Left kidney (tissue), 2 donors: ENCODE measurements around the gene STK32B. TPM values are rescaled to one million over a fixed set of nuclear protein-coding genes. Genes with fewer than 3 reads are reported as not detected.
"Not testable (repeated sequence)": the region's sequence is repeated elsewhere in the genome, so short reads cannot be mapped to it uniquely, and the experiment has no call there.

Experiments used
- DNase-seq: peaks from one replicate; pipeline ENCODE4 v3.0.0-alpha.2; 2013
- polyA plus RNA-seq: library from polyadenylated mRNA; unstranded; fragments of 120-200 nt; gene quantifications from one replicate; pipeline ENCODE4 v1.2.1, GENCODE V29; 2013; ENCODE audit not compliant: insufficient read length

The STK32B gene
- polyA plus RNA-seq, 1 donor = 11.1 TPM

GRCh38 chr4:5066968-5067367 is 15.7 kb downstream of the STK32B start:
- DNase-seq = not testable (repeated sequence)

- DNase-seq = no peak
Observed at GRCh38 chr4:5067908-5068307, 16.6 kb downstream of the STK32B start.

GRCh38 chr4:5069901-5070300 is 18.6 kb downstream of the STK32B start:
- DNase-seq = no peak

GRCh38 chr4:5072948-5073347 is 21.7 kb downstream of the STK32B start:
- DNase-seq = no peak

DNA sequence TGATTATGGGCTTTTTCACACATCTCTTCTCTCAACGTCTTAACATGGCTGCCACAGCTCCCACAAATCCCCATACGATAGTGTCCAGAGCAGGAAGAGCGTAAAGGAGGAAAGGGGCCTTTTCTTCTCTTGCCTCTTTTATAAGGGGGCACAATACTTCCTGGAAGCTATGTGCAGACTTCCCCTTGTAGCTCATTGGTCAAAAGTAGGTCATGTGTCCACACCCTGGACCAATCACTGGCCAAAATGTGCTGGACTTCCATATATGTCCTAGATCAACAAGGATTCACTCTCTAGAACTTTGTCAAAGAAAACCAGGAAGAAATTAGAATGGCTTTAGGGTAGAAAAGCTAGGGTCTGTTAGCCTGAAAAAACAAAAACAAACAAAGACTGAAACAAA is 26.7 kb downstream of the STK32B start:
- no peak for DNase-seq

DNA sequence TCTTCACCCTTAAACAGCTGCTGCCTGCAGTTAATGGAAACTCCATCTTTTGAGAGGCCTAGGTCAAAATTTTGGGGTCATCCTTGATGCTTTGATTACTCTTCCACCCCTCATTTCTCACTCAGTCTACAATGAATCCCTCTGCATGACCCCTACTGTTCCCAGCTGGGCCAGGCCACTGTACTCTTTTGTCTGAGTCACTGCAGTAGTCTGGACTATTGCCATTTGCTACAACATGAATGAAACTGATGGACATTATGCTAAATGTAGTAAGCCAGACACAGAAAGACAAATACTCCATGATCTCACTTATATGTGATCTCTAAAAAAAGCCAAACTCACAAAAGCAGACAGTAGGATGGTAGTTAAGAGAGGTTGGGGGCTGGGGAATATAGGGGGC is 28.3 kb downstream of the STK32B start:
- DNase-seq = no peak

DNA sequence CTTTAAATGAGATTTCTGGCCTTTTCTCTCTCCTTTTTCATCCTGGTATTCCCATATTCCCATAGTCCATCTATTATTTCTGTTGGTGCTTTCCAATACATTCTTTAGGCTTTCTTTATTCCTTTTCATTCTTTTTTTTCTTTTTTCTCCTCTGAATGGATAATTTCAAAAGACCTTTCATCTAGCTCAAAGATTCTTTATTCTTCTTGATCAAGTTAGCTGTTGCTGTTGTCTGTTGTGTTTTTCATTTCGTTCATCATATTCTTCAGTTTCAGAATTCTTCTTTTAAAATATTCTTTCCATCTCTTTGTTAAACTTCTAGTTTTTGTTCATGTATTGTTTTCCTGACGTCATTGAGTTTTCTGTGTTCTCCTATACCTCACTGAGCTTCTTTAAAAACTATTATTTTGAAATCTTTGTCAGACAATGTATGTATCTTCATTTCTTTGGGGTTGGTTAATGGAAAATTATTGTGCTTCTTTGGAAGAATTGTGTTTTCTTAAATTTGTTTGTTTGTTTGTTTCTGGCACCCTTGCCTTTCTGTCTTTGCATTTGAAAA is 30.2 kb downstream of the STK32B start:
- no peak for DNase-seq

DNA sequence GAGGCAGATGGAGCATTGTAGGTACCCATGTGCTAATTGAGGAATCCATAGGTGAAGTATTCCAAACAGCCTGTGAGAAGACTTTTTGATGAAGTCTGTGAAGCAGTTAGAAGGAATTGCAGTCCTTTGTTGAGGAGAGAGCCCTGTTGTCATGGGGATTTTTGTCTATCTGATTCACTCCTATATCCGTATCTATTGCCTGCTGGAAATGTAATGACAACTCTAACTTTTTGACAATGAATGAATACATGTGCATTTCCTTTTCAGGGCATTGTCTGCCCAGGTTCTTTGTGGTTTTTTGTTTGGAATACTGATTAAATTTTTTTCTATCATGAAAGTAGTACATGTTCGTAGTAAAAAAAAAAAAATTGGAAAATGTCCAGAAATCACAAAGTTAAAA is 31.1 kb downstream of the STK32B start:
- DNase-seq = no peak

DNA sequence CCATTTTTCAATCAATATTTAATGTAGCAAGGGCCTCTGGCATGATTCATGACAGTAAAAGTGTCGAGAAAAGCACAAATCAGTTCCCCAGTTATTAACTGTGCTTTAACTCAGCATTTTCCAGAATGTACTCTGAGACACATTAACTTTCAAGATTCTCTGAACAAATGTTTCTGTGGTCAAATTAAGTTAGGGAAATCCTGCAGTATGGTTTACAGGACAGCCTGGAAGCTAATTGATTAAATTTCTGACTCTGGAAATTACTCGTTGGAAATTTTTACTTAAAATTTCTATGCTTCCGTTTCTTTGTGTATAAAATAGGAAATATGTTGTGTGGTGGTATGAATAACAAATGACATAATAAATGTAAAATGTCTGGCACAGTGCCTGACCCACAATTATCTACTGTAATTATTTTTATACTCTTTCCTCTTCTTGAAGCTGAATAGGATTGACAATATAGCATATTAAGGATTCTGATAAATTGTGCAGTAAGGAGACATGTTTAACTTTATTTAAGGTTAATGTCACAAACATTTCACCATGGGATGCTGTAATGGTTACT is 33.7 kb downstream of the STK32B start:
- no peak for DNase-seq

GRCh38 chr4:5086535-5086934 is 35.3 kb downstream of the STK32B start:
- DNase-seq = no peak

- DNase-seq = no peak
Observed at GRCh38 chr4:5096261-5096660, 45.0 kb downstream of the STK32B start.

- no peak for DNase-seq
Observed at GRCh38 chr4:5098176-5098575, 46.9 kb downstream of the STK32B start.

DNA sequence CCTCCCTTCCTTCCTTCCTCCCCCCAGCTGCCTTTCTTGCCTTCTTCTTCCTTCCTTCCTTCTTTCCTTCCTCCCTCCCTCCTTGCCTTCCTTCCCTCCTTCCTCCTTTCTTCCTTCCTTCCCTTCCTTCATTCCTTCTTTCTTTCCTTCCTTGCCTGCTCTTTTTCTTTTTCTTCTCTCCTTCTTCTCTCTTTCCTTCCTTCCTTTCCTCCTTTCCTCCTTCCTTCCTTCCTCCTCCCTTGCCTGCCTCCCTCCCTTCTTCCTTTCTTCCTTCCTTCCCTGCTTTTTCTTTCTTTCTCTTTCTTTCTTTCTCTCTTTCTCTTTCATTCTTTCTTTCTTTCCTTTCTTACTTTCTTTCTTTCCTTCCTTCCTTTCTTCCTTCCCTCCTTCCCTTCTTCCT is 49.1 kb downstream of the STK32B start:
- DNase-seq = no peak

DNA sequence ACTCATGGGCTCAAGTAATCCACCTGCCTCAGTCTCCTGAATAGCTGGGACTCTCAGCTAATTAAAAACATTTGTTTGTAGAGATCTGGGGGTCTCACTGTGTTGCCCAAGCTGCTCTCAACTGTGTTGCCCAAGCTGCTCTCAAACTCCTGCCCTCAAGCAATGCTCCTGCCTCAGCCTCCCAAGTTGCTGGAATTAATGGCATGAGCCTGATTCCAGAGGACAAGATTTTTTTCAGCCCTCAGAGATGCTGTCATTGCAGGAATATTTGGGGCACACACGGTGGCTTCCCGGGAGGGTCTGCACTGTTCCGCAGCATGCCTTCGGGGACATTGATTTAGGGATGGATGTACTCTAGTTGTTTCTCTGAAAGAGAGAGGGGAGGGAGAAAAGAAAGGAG is 49.7 kb downstream of the STK32B start:
- no peak for DNase-seq

DNA sequence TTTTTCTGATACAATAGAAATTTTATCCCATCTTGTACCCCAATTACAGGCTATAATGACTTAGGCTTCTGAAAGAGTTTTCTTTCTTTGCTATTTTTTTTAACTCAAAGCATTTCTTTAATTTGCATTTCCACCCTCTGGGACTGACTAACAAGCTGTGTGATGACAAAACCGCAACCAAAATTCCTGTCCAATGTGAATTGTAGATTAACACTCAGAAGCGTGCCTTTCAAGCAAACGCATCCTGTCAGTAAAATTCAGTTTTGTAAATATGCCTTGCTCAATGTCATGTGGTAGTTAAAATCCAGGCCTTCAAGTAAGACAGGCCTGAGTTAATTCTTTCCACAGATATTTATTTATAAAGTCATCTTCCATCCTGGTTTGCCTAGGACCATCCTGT is 50.3 kb downstream of the STK32B start:
- no peak for DNase-seq

- DNase-seq = no peak
Observed at GRCh38 chr4:5110901-5111300, 59.6 kb downstream of the STK32B start.

DNA sequence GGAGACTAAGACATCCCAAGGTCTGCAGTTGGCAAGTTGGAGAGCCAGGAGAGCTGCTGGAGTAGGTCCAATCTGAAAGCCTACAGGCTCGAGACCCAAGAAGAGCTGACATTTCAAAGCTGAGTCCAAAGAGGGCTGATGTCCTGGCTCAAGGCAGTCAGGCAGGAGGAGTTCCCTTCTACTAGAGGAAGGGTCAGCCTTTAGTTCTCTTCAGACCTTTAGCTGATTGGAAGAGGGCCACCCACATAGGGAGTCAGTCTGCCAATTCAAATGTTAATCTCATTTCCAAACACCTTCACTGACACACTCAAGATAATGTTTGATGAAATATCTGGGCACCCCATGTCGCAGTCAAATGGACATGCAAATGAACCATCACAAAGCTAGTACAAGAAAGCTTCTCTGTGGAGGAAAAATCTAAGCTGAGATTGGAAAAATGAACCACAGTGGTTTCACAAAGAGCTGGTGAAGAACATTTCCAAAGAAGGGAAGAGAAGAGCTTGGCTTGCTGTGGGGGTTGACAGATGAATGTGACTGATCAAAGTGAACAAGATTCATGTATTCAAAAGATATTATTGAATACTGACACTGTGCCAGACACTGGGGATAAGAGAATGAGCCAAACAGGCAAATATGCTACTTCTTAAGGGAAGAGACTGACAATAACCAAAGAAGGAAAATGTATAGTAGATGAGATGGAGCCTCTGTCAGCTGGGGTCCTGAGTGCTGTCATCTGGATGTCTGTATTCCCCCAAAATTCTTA is 61.2 kb downstream of the STK32B start:
- no peak for DNase-seq

- DNase-seq = no peak
Observed at GRCh38 chr4:5114950-5115349, 63.7 kb downstream of the STK32B start.

GRCh38 chr4:5118091-5118786 is 67.0 kb downstream of the STK32B start:
- DNase-seq = no peak

- DNase-seq = peak; percentile 17
Observed at GRCh38 chr4:5118994-5119835, 67.9 kb downstream of the STK32B start.

DNA sequence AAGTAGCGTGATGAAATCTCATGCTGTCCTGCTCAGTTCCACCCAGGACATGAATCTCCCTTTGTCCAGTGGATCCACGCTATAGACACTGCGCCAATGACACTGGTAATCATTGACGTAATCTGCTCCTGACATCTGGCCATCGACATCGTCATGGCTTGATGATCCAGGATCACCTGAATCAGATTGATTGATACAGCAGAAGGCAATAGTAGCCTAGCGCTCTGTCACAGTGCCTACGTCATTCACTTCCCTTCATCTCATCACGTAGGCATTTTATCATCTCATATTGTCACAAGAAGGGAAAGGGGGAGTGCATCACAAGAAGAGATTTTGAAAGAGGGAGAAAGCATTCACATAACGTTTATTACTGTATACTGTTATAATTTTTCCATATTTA is 68.8 kb downstream of the STK32B start:
- DNase-seq = no peak

GRCh38 chr4:5120468-5120867 is 69.2 kb downstream of the STK32B start:
- DNase-seq = no peak
